Measurements from ENCODE around the gene ARHGAP40.

Gene ARHGAP40

DNA sequence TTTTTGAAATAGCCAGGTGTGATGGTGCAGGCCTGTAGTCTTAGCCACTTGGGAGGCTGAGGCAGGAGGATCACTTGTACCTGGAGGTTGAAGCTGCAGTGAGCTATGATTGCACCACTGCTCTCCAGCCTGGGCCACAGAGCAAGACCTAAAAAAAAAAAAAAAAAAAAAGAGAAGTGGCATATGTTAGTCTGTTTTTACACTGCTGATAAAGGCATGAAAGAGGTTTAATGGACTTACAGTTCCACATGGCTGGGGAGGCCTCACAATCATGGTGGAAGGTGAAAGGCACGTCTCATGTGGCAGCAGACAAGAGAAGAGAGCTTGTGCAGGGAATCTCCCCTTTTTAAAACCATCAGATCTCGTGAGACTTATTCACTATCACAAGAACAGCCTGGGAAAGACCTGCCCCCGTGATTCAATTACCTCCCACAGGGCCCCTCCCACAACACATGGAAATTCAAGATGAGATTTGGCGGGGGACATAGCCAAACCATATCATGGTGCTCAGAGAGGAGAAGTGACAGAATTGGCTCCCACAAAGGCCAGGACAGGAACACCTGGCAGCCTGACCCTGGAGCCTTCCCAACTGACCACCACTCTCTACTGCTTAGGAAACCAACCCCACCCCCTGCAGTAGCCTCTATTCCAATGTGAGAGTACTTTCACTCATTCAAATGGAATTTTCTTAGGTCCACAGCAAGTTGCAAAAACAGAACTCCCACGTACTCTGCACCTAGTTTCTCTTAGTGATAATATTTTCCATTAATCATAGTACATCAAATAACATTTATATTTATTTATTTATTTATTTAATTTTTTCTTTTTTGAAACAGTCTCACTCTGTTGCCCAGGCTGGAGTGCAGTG, 29.8 kb downstream of the ARHGAP40 start:
- TF ChIP-seq RARB (CRISPR knock-in tag; IDR thresholded peaks at IDR 0.05) (no peak), ESRRG (CRISPR knock-in tag; IDR thresholded peaks at IDR 0.05) (no peak)
- ATAC-seq: no peak

DNA sequence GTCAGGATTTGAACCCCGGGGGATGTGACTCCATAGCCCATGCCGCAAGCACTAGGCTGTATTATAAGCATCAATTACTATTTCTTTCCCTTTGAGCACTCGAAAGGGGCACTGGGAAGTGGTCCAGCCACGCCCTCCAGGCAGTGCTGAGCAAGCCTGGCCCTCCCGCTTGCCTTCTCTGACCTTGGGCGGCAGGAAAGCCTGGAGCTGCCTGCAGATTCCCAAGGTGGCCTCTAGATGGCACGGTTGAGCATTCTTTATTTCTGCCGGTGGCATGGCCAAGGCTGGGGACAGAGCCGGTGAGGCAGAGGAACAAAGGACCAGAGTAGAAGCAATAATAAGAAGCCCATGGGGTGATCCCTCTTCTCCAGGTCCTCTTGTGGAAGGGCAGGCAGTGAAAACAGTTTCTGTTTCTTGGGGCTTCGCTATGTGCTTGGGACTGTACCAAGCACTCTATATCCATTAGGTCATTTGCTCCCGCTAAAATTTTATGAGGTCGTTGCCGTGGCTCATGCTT, 32.0 kb downstream of the ARHGAP40 start:
- peak; percentile 95 for ATAC-seq
- TF ChIP-seq ESRRG (CRISPR knock-in tag; IDR thresholded peaks at IDR 0.05) (no peak), BACH2 (CRISPR knock-in tag; IDR thresholded peaks at IDR 0.05; ENCODE audit: borderline replicate concordance) (no peak), ZNF70 (CRISPR knock-in tag; IDR thresholded peaks at IDR 0.05) (no peak), ZC3H10 (CRISPR knock-in tag; IDR thresholded peaks at IDR 0.05) (no peak), ZNF8 (CRISPR knock-in tag; IDR thresholded peaks at IDR 0.05) (no peak), ZNF565 (CRISPR knock-in tag; conservative IDR thresholded peaks at IDR 0.05; ENCODE audit: low read depth) (no peak), CSDC2 (CRISPR knock-in tag; IDR thresholded peaks at IDR 0.05) (no peak), TCF4 (CRISPR knock-in tag; IDR thresholded peaks at IDR 0.05; ENCODE audit: borderline replicate concordance) (no peak), GLIS3 (CRISPR knock-in tag; IDR thresholded peaks at IDR 0.05) (no peak)
- TF ChIP-seq, protein P1, sequence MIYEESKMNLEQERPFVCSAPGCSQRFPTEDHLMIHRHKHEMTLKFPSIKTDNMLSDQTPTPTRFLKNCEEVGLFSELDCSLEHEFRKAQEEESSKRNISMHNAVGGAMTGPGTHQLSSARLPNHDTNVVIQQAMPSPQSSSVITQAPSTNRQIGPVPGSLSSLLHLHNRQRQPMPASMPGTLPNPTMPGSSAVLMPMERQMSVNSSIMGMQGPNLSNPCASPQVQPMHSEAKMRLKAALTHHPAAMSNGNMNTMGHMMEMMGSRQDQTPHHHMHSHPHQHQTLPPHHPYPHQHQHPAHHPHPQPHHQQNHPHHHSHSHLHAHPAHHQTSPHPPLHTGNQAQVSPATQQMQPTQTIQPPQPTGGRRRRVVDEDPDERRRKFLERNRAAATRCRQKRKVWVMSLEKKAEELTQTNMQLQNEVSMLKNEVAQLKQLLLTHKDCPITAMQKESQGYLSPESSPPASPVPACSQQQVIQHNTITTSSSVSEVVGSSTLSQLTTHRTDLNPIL (CRISPR knock-in tag; IDR thresholded peaks at IDR 0.05; ENCODE audit: low read depth): no peak
- TF ChIP-seq, protein P2, sequence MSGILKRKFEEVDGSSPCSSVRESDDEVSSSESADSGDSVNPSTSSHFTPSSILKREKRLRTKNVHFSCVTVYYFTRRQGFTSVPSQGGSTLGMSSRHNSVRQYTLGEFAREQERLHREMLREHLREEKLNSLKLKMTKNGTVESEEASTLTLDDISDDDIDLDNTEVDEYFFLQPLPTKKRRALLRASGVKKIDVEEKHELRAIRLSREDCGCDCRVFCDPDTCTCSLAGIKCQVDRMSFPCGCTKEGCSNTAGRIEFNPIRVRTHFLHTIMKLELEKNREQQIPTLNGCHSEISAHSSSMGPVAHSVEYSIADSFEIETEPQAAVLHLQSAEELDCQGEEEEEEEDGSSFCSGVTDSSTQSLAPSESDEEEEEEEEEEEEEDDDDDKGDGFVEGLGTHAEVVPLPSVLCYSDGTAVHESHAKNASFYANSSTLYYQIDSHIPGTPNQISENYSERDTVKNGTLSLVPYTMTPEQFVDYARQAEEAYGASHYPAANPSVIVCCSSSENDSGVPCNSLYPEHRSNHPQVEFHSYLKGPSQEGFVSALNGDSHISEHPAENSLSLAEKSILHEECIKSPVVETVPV (CRISPR knock-in tag; IDR thresholded peaks at IDR 0.05): no peak

DNA sequence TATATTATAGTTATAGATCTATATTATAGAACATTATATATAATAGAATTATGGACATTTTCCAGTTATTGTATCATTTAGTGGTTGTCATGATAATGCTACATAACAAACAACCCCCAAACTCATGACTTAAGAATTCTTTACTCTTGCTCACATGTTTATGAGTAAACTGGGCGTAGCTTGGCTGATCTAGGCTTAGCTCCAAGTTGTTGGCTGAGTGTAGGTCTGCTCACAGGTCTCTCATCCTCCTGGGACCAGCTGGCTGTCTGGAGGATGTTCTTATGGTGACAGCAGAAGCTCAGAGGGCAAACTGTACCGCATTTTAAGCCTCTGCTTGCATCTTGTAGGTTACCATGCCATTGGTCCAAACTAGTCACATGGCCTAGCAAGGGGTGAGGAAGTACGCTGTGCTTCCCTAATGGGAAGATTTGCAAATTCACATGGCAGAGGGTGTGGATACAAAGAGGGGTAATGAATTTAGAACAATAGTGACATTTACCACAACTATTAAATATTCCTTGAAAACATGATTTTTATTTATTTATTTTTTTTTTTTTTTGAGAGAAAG, 34.2 kb downstream of the ARHGAP40 start:
- no peak for ATAC-seq
- TF ChIP-seq TOX (CRISPR knock-in tag; IDR thresholded peaks at IDR 0.05; ENCODE audit: borderline replicate concordance) (no peak), PPARA (CRISPR knock-in tag; IDR thresholded peaks at IDR 0.05; ENCODE audit: borderline replicate concordance) (no peak)

DNA sequence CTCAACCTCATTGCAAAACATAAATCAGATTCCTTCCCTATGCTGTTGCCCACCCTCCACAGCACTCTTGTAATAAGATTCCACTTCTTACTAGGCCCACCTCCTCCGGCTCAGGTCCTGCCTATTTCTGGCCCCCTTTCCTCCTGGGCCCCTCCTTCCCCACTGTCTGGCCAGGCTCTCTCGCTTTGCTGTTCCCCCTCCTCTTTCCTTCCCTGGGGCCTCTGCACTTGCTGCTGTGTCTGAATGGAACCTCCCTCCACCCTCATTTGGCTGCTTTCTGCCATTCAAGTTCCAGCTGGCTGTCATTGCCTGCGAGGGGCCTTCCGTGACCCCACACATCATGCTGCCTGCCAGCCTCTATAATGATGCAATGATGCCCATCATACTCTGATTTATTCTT, 38.9 kb downstream of the ARHGAP40 start:
- no peak for ATAC-seq
- TF ChIP-seq BACH2 (CRISPR knock-in tag; IDR thresholded peaks at IDR 0.05; ENCODE audit: borderline replicate concordance) (no peak), ESRRG (CRISPR knock-in tag; IDR thresholded peaks at IDR 0.05) (no peak), SNAI2 (CRISPR knock-in tag; IDR thresholded peaks at IDR 0.05) (no peak), ZC3H10 (CRISPR knock-in tag; IDR thresholded peaks at IDR 0.05) (no peak)
- TF ChIP-seq, protein P3, sequence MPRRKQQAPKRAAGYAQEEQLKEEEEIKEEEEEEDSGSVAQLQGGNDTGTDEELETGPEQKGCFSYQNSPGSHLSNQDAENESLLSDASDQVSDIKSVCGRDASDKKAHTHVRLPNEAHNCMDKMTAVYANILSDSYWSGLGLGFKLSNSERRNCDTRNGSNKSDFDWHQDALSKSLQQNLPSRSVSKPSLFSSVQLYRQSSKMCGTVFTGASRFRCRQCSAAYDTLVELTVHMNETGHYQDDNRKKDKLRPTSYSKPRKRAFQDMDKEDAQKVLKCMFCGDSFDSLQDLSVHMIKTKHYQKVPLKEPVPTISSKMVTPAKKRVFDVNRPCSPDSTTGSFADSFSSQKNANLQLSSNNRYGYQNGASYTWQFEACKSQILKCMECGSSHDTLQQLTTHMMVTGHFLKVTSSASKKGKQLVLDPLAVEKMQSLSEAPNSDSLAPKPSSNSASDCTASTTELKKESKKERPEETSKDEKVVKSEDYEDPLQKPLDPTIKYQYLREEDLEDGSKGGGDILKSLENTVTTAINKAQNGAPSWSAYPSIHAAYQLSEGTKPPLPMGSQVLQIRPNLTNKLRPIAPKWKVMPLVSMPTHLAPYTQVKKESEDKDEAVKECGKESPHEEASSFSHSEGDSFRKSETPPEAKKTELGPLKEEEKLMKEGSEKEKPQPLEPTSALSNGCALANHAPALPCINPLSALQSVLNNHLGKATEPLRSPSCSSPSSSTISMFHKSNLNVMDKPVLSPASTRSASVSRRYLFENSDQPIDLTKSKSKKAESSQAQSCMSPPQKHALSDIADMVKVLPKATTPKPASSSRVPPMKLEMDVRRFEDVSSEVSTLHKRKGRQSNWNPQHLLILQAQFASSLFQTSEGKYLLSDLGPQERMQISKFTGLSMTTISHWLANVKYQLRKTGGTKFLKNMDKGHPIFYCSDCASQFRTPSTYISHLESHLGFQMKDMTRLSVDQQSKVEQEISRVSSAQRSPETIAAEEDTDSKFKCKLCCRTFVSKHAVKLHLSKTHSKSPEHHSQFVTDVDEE (CRISPR knock-in tag; IDR thresholded peaks at IDR 0.05): no peak
- TF ChIP-seq, protein P4, sequence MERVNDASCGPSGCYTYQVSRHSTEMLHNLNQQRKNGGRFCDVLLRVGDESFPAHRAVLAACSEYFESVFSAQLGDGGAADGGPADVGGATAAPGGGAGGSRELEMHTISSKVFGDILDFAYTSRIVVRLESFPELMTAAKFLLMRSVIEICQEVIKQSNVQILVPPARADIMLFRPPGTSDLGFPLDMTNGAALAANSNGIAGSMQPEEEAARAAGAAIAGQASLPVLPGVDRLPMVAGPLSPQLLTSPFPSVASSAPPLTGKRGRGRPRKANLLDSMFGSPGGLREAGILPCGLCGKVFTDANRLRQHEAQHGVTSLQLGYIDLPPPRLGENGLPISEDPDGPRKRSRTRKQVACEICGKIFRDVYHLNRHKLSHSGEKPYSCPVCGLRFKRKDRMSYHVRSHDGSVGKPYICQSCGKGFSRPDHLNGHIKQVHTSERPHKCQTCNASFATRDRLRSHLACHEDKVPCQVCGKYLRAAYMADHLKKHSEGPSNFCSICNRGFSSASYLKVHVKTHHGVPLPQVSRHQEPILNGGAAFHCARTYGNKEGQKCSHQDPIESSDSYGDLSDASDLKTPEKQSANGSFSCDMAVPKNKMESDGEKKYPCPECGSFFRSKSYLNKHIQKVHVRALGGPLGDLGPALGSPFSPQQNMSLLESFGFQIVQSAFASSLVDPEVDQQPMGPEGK (CRISPR knock-in tag; IDR thresholded peaks at IDR 0.05; ENCODE audit: borderline replicate concordance): no peak

DNA sequence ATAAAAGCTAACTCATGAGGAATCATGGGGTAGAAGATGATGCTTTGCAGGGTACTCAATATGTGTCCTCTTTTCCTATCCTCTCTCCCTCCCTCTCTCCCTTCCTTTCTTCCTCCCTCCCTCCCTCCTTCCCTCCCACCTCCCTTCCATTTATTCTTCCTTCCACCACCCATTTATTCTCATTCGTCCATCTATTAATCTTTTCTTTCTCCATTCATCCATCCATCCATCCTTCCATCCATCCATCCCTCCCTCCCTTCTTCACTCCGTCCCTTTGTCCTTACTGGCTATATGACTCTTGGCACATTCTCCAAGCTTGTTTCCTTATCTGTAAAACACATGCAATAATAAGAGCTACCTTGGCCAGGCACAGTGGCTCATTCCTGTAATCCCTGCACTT, 40.9 kb downstream of the ARHGAP40 start:
- ATAC-seq: no peak
- TF ChIP-seq ZC3H10 (CRISPR knock-in tag; IDR thresholded peaks at IDR 0.05): no peak
- no peak for TF ChIP-seq RARB (CRISPR knock-in tag; IDR thresholded peaks at IDR 0.05)
- TF ChIP-seq TOX (CRISPR knock-in tag; IDR thresholded peaks at IDR 0.05; ENCODE audit: borderline replicate concordance): no peak
- no peak for TF ChIP-seq CSDC2 (CRISPR knock-in tag; IDR thresholded peaks at IDR 0.05)
- TF ChIP-seq OSR1 (CRISPR knock-in tag; IDR thresholded peaks at IDR 0.05): no peak
- no peak for TF ChIP-seq ZFP30 (CRISPR knock-in tag; IDR thresholded peaks at IDR 0.05)
- no peak for TF ChIP-seq ZNF565 (CRISPR knock-in tag; conservative IDR thresholded peaks at IDR 0.05; ENCODE audit: low read depth)
- no peak for TF ChIP-seq ZNF70 (CRISPR knock-in tag; IDR thresholded peaks at IDR 0.05)
- TF ChIP-seq BACH2 (CRISPR knock-in tag; IDR thresholded peaks at IDR 0.05; ENCODE audit: borderline replicate concordance): no peak
- no peak for TF ChIP-seq TCF4 (CRISPR knock-in tag; IDR thresholded peaks at IDR 0.05; ENCODE audit: borderline replicate concordance)
- no peak for TF ChIP-seq PPARA (CRISPR knock-in tag; IDR thresholded peaks at IDR 0.05; ENCODE audit: borderline replicate concordance)
- TF ChIP-seq ZFP3 (CRISPR knock-in tag; IDR thresholded peaks at IDR 0.05): no peak
- TF ChIP-seq, protein P5, sequence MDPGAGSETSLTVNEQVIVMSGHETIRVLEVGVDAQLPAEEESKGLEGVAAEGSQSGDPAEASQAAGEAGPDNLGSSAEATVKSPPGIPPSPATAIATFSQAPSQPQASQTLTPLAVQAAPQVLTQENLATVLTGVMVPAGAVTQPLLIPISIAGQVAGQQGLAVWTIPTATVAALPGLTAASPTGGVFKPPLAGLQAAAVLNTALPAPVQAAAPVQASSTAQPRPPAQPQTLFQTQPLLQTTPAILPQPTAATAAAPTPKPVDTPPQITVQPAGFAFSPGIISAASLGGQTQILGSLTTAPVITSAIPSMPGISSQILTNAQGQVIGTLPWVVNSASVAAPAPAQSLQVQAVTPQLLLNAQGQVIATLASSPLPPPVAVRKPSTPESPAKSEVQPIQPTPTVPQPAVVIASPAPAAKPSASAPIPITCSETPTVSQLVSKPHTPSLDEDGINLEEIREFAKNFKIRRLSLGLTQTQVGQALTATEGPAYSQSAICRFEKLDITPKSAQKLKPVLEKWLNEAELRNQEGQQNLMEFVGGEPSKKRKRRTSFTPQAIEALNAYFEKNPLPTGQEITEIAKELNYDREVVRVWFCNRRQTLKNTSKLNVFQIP (CRISPR knock-in tag; IDR thresholded peaks at IDR 0.05; ENCODE audit: borderline replicate concordance, low read depth): no peak
- TF ChIP-seq ZNF8 (CRISPR knock-in tag; IDR thresholded peaks at IDR 0.05): no peak
- TF ChIP-seq, protein P1 (CRISPR knock-in tag; IDR thresholded peaks at IDR 0.05; ENCODE audit: low read depth): no peak
- TF ChIP-seq SNAI2 (CRISPR knock-in tag; IDR thresholded peaks at IDR 0.05): no peak
